Panc1 (cell line): ENCODE measurements around the gene ZBTB8OS. TPM values are rescaled to one million over a fixed set of nuclear protein-coding genes. Genes with fewer than 3 reads are reported as not detected.
A peak's percentile ranks its signal among the peaks of the same experiment; 100 is the strongest.

Experiments
- ATAC-seq: fragments of 200-7000 bp; cut with Tn5 transposase; 2 replicates; pipeline ENCODE4 v1.9.1; 2020; ENCODE audit warnings: mild to moderate bottlenecking, moderate library complexity
- BruUV-seq: library from RNA; stranded (reverse); fragments of 400-500 nt; replicated peaks from 2 replicates; lab custom pipeline; 2021; lab: Mats Ljungman, UMichigan
- CTCF ChIA-PET: fragments of 300-600 bp; sonication (Branson Sonifier 250); formaldehyde crosslinking; loops from one replicate; lab custom pipeline; 2022; ENCODE audit warnings: antibody characterized with exemption; lab: Charles Lee
- POLR2A ChIA-PET: fragments of 300-600 bp; sonication (Branson Sonifier 250); formaldehyde crosslinking; loops from one replicate; lab custom pipeline; 2022; ENCODE audit warnings: antibody characterized with exemption; lab: Charles Lee
- DNase-seq: peaks from one replicate; pipeline ENCODE4 v3.0.0-alpha.2; 2010; ENCODE audit warnings: low read depth, low spot score
- H3K27ac ChIP-seq: 2 replicates; pipeline ENCODE4 v1.5.1; 2011; ENCODE audit warnings: mild to moderate bottlenecking, low read length, inconsistent platforms
- H3K27me3 ChIP-seq: fragments of 200-500 bp; sonication (Bioruptor generic); 2 replicates; pipeline ENCODE4 v1.6.0; 2014; ENCODE audit warnings: low read length, inconsistent platforms; ENCODE audit not compliant: control insufficient read depth, insufficient read depth
- H3K36me3 ChIP-seq: fragments of 200-500 bp; sonication (Bioruptor generic); 2 replicates; pipeline ENCODE4 v1.5.1; 2014; ENCODE audit warnings: inconsistent platforms, mild to moderate bottlenecking, low read length, moderate library complexity; ENCODE audit not compliant: control insufficient read depth, insufficient read depth
- H3K4me1 ChIP-seq: 2 replicates; pipeline ENCODE4 v1.5.1; 2011; ENCODE audit warnings: inconsistent platforms, mild to moderate bottlenecking, low read length, moderate library complexity; ENCODE audit not compliant: control insufficient read depth, insufficient read depth
- H3K4me3 ChIP-seq, 2 experiments: 2 replicates each; pipeline ENCODE4 v1.5.1; 2011 to 2012; ENCODE audit warnings: low read depth in 2 of 2, low read length in 2 of 2, mild to moderate bottlenecking in 2 of 2, inconsistent platforms in 1 of 2, moderate library complexity in 1 of 2
- H3K9me3 ChIP-seq: fragments of 200-500 bp; sonication (Bioruptor generic); 2 replicates; pipeline ENCODE4 v1.5.1; 2014; ENCODE audit warnings: low read depth, mild to moderate bottlenecking, inconsistent platforms, low read length, moderate library complexity; ENCODE audit not compliant: control insufficient read depth, insufficient read depth
- CTCF ChIP-seq: fragments of 450-650 bp; IDR thresholded peaks from 2 replicates; pipeline ENCODE4 v1.5.1; 2017; ENCODE audit warnings: mild to moderate bottlenecking
- POLR2AphosphoS5 ChIP-seq: IDR thresholded peaks from 2 replicates; pipeline ENCODE4 v1.6.1; 2012; ENCODE audit warnings: mild to moderate bottlenecking, low read depth, low read length, moderate library complexity
- REST ChIP-seq, 2 experiments: IDR thresholded peaks; 2 replicates each; pipeline ENCODE4 v1.6.1; 2011 to 2012; ENCODE audit warnings: low read depth in 2 of 2, control low read depth in 1 of 2, low read length in 1 of 2, mild to moderate bottlenecking in 1 of 2, moderate library complexity in 1 of 2; ENCODE audit not compliant: insufficient read depth in 1 of 2
- SIN3A ChIP-seq: IDR thresholded peaks from 2 replicates; pipeline ENCODE4 v1.6.1; 2012; ENCODE audit warnings: low read depth, mild to moderate bottlenecking, low read length, moderate library complexity, borderline replicate concordance; ENCODE audit not compliant: insufficient read depth
- TCF7L2 ChIP-seq: IDR thresholded peaks from 2 replicates; pipeline ENCODE4 v1.6.1; 2011; ENCODE audit warnings: mild to moderate bottlenecking, low read depth, low read length, inconsistent platforms
- in situ Hi-C: cut with HindIII; loops from 2 replicates; pipeline ENCODE4 v1.10.0; 2016; ENCODE audit warnings: low sequenced_read_pairs, low pct_unique_long_range_greater_than_20kb
- intact Hi-C: fragments of 100-400 bp; cut with micrococcal nuclease; formaldehyde crosslinking; loops from one replicate; pipeline ENCODE4 v1.10.0; 2022; ENCODE audit not compliant: unreplicated experiment
- total RNA-seq: library from RNA; stranded (reverse); gene quantifications from one replicate; pipeline ENCODE4 v1.2.1, GENCODE V29; 2021; ENCODE audit not compliant: unreplicated experiment

The ZBTB8OS gene
- total RNA-seq, 1 experiment from 2014 or later: 78.9 TPM

- in situ Hi-C loops (no loop called here), intact Hi-C loops (no loop called here)
- POLR2A ChIA-PET: no interaction called here
- no TSS peak for BruUV-seq
- H3K36me3 ChIP-seq: no peaks in the 10 kb centered on the region
- CTCF ChIA-PET: no interaction called here
- no peaks in the 10 kb centered on the region for H3K27me3 ChIP-seq
- H3K9me3 ChIP-seq: no peaks in the 10 kb centered on the region
- H3K4me1 ChIP-seq: no peaks in the 10 kb centered on the region
- no peak for TF ChIP-seq REST (IDR thresholded peaks at IDR 0.05; ENCODE audit: insufficient read depth in 1 of 2, low read depth in 2 of 2, low read length in 1 of 2)
- no peak for TF ChIP-seq POLR2AphosphoS5
- no peak for TF ChIP-seq SIN3A
- TF ChIP-seq CTCF: no peak
- TF ChIP-seq TCF7L2: no peak
- DNase-seq (no peak), ATAC-seq (0 out of 2 replicates have a peak, but pooled peaks have one; percentile 26)
- H3K27ac ChIP-seq: no peak overlapping the region
- H3K4me3 ChIP-seq: no peak overlapping the region
These were observed 45.0 kb upstream of the ZBTB8OS start for GRCh38 chr1:32695098-32695904.

- H3K36me3 ChIP-seq: no peaks in the 10 kb centered on the region
- no peaks in the 10 kb centered on the region for H3K27me3 ChIP-seq
- no peaks in the 10 kb centered on the region for H3K9me3 ChIP-seq
- no peak for ATAC-seq
- H3K27ac ChIP-seq: no peak overlapping the region
- POLR2A ChIA-PET: no interaction called here
- no TSS peak for BruUV-seq
- DNase-seq: no peak
- no peaks in the 10 kb centered on the region for H3K4me1 ChIP-seq
- in situ Hi-C loops: no loop called here
- CTCF ChIA-PET: no interaction called here
- intact Hi-C loops: no loop called here
- TF ChIP-seq REST (IDR thresholded peaks at IDR 0.05; ENCODE audit: insufficient read depth in 1 of 2, low read depth in 2 of 2, low read length in 1 of 2) (no peak), POLR2AphosphoS5 (no peak), SIN3A (no peak), TCF7L2 (no peak), CTCF (no peak)
- no peak overlapping the region for H3K4me3 ChIP-seq
These were observed 43.3 kb upstream of the ZBTB8OS start for GRCh38 chr1:32693455-32694174.
